Measurements from ENCODE around the gene NADK2.
"Not testable (repeated sequence)": the region's sequence is repeated elsewhere in the genome, so short reads cannot be mapped to it uniquely, and the experiment has no call there.

Gene NADK2

GRCh38 chr5:36206913-36207312, 34.8 kb downstream of the NADK2 start:
- no peak for DNase-seq (ENCODE audit: low spot score)

GRCh38 chr5:36205329-36205728, 36.4 kb downstream of the NADK2 start:
- DNase-seq (ENCODE audit: low spot score) = no peak

GRCh38 chr5:36202521-36202961, 39.2 kb downstream of the NADK2 start:
- no peak for DNase-seq (ENCODE audit: low spot score)

GRCh38 chr5:36200513-36200912, 41.2 kb downstream of the NADK2 start:
- DNase-seq (ENCODE audit: low spot score) = no peak

- DNase-seq (ENCODE audit: low spot score) = no peak
These were observed 42.1 kb downstream of the NADK2 start for GRCh38 chr5:36199620-36200019.

- not testable (repeated sequence) for DNase-seq (ENCODE audit: low spot score)
These were observed 42.9 kb downstream of the NADK2 start for GRCh38 chr5:36198783-36199182.

GRCh38 chr5:36198281-36198680, 43.4 kb downstream of the NADK2 start:
- DNase-seq (ENCODE audit: low spot score) = no peak

GRCh38 chr5:36193746-36194145, 48.0 kb downstream of the NADK2 start:
- no peak for DNase-seq (ENCODE audit: low spot score)

- DNase-seq (ENCODE audit: low spot score) = not testable (repeated sequence)
These were observed 57.3 kb downstream of the NADK2 start for GRCh38 chr5:36184408-36184807.

- no peak for DNase-seq (ENCODE audit: low spot score)
These were observed 60.0 kb downstream of the NADK2 start for GRCh38 chr5:36181774-36182173.

GRCh38 chr5:36180556-36181350, 61.0 kb downstream of the NADK2 start:
- DNase-seq (ENCODE audit: low spot score) = no peak

- DNase-seq (ENCODE audit: low spot score) = no peak
These were observed 61.8 kb downstream of the NADK2 start for GRCh38 chr5:36179950-36180349.

- no peak for DNase-seq (ENCODE audit: low spot score)
These were observed 63.2 kb downstream of the NADK2 start for GRCh38 chr5:36178524-36178890.

GRCh38 chr5:36177715-36178523, 63.8 kb downstream of the NADK2 start:
- DNase-seq (ENCODE audit: low spot score) = peak; percentile 19

GRCh38 chr5:36177154-36177553, 64.6 kb downstream of the NADK2 start:
- DNase-seq (ENCODE audit: low spot score) = no peak

GRCh38 chr5:36175043-36175442, 66.7 kb downstream of the NADK2 start:
- DNase-seq (ENCODE audit: low spot score) = no peak

- DNase-seq (ENCODE audit: low spot score) = no peak
These were observed 67.6 kb downstream of the NADK2 start for GRCh38 chr5:36174119-36174518.

- no peak for DNase-seq (ENCODE audit: low spot score)
These were observed 68.3 kb downstream of the NADK2 start for GRCh38 chr5:36173426-36173825.

GRCh38 chr5:36172599-36172998, 69.1 kb downstream of the NADK2 start:
- no peak for DNase-seq (ENCODE audit: low spot score)

- no peak for DNase-seq (ENCODE audit: low spot score)
These were observed 70.8 kb downstream of the NADK2 start for GRCh38 chr5:36170832-36171424.

- no peak for DNase-seq (ENCODE audit: low spot score)
These were observed 73.0 kb downstream of the NADK2 start for GRCh38 chr5:36168737-36169136.

GRCh38 chr5:36164461-36164860, 77.3 kb downstream of the NADK2 start:
- no peak for DNase-seq (ENCODE audit: low spot score)

Measured in hepatic stellate cell (primary cell).